ENCODE data around the gene DIDO1. TPM values are rescaled to one million over a fixed set of nuclear protein-coding genes. Genes with fewer than 3 reads are reported as not detected.

DIDO1 gene
- total RNA-seq, 2 donors from 2014 or later: 34.7 to 37.5 TPM

GRCh38 chr20:62835931-62836861 is 90.1 kb downstream of the DIDO1 start:
- H3K27me3 ChIP-seq: no peaks in the 10 kb centered on the region
- no peaks in the 10 kb centered on the region for H3K9me3 ChIP-seq
- TF ChIP-seq CTCF (IDR thresholded peaks at IDR 0.05): no peak
- peaks cover 0 to 6% of the 10 kb centered on the region in 2 donors for H3K4me1 ChIP-seq
- H3K4me3 ChIP-seq: no peak overlapping the region
- DNase-seq (ENCODE audit: low spot score): no peak
- no peaks in the 10 kb centered on the region for H3K36me3 ChIP-seq
- H3K27ac ChIP-seq: no peak overlapping the region

GRCh38 chr20:62834967-62835730 is 91.2 kb downstream of the DIDO1 start:
- no peak overlapping the region for H3K4me3 ChIP-seq

GRCh38 chr20:62832951-62833391 is 93.3 kb downstream of the DIDO1 start:
- Histone ChIP-seq H3K4me3 (no peak overlapping the region), H3K27ac (no peak overlapping the region)

More at GRCh38 chr20:62834967-62835730, 91.2 kb downstream of the DIDO1 start:
- H3K27me3 ChIP-seq: no peaks in the 10 kb centered on the region
- H3K4me1 ChIP-seq: peaks cover 0 to 6% of the 10 kb centered on the region in 2 donors
- no peak for DNase-seq (ENCODE audit: low spot score)
- H3K9me3 ChIP-seq: no peaks in the 10 kb centered on the region
- H3K36me3 ChIP-seq: no peaks in the 10 kb centered on the region
- no peak overlapping the region for H3K27ac ChIP-seq
- no peak for TF ChIP-seq CTCF (IDR thresholded peaks at IDR 0.05)

GRCh38 chr20:62832212-62832922 is 93.9 kb downstream of the DIDO1 start:
- no peak overlapping the region for H3K4me3 ChIP-seq
- H3K27ac ChIP-seq: no peak overlapping the region
- no peaks in the 10 kb centered on the region for H3K36me3 ChIP-seq
- no peaks in the 10 kb centered on the region for H3K9me3 ChIP-seq
- DNase-seq (ENCODE audit: low spot score): no peak
- H3K4me1 ChIP-seq: peaks cover 0 to 6% of the 10 kb centered on the region in 2 donors
- H3K27me3 ChIP-seq: no peaks in the 10 kb centered on the region
- TF ChIP-seq CTCF (IDR thresholded peaks at IDR 0.05): no peak

More at GRCh38 chr20:62832951-62833391, 93.3 kb downstream of the DIDO1 start:
- TF ChIP-seq CTCF (IDR thresholded peaks at IDR 0.05): no peak
- H3K4me1 ChIP-seq: peaks cover 0 to 6% of the 10 kb centered on the region in 2 donors
- no peaks in the 10 kb centered on the region for H3K36me3 ChIP-seq
- no peak for DNase-seq (ENCODE audit: low spot score)
- no peaks in the 10 kb centered on the region for H3K27me3 ChIP-seq
- H3K9me3 ChIP-seq: no peaks in the 10 kb centered on the region

- Histone ChIP-seq H3K27ac (no peak overlapping the region), H3K4me1 (peaks cover 0 to 6% of the 10 kb centered on the region in 2 donors), H3K9me3 (no peaks in the 10 kb centered on the region), H3K4me3 (no peak overlapping the region), H3K36me3 (no peaks in the 10 kb centered on the region), H3K27me3 (no peaks in the 10 kb centered on the region)
- no peak for DNase-seq (ENCODE audit: low spot score)
- no peak for TF ChIP-seq CTCF (IDR thresholded peaks at IDR 0.05)
These were observed 94.5 kb downstream of the DIDO1 start for GRCh38 chr20:62831854-62832211.
